AG09309 (cell line): ENCODE results near the gene STAB1.

Experiments
- DNase-seq: peaks from one replicate; pipeline ENCODE4 v3.0.0-alpha.2; 2010; ENCODE audit warnings: low read depth
- H3K4me3 ChIP-seq: 2 replicates; pipeline ENCODE4 v1.5.1; 2011; ENCODE audit warnings: mild to moderate bottlenecking, low read depth, low read length, moderate library complexity; ENCODE audit not compliant: control insufficient read depth
- TF ChIP-seq, protein P1 (sequence below): IDR thresholded peaks from 2 replicates; pipeline ENCODE4 v1.5.1; 2011; ENCODE audit warnings: mild to moderate bottlenecking, low read depth, low read length, inconsistent platforms; ENCODE audit not compliant: insufficient read depth, control insufficient read depth; ENCODE audit errors: missing control alignments

The STAB1 gene

DNA sequence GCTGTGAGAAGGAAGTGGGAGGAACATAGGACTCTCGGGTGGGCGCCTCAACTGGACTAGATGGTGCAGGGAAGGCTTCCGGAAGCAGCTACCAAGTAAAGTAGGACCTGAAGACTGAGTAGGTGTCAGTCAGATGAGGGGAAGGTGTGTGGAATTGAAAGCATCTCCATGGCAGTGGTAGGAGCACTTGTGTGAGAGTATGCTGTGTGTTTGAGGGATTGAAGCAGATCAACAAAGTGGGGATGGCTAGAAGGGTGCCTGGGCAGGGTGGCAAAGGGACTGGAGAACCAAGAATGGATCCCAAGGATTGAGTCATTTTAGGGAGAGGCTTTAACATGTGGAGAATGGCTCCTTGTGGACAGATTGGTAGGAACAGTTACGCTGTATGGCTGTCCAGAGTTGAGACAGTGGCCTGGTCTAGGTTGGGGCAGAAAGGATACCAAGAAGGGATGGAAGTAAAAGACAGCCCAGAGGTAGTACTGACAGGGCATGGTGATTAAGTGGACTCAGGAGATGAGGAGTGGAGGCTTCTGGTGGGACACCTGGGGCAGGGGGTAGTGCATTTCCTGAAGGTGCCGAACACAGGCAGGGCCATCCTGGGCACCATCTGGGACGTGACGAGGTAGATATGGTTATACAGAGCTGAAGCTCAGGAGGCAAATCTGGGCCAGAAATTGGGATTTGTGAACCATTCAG lies 42.7 kb downstream of the STAB1 start:
- DNase-seq, result no peak
- TF ChIP-seq, protein P1, sequence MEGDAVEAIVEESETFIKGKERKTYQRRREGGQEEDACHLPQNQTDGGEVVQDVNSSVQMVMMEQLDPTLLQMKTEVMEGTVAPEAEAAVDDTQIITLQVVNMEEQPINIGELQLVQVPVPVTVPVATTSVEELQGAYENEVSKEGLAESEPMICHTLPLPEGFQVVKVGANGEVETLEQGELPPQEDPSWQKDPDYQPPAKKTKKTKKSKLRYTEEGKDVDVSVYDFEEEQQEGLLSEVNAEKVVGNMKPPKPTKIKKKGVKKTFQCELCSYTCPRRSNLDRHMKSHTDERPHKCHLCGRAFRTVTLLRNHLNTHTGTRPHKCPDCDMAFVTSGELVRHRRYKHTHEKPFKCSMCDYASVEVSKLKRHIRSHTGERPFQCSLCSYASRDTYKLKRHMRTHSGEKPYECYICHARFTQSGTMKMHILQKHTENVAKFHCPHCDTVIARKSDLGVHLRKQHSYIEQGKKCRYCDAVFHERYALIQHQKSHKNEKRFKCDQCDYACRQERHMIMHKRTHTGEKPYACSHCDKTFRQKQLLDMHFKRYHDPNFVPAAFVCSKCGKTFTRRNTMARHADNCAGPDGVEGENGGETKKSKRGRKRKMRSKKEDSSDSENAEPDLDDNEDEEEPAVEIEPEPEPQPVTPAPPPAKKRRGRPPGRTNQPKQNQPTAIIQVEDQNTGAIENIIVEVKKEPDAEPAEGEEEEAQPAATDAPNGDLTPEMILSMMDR, result no peak
- peak overlapping the region; percentile 70 for H3K4me3 ChIP-seq

DNA sequence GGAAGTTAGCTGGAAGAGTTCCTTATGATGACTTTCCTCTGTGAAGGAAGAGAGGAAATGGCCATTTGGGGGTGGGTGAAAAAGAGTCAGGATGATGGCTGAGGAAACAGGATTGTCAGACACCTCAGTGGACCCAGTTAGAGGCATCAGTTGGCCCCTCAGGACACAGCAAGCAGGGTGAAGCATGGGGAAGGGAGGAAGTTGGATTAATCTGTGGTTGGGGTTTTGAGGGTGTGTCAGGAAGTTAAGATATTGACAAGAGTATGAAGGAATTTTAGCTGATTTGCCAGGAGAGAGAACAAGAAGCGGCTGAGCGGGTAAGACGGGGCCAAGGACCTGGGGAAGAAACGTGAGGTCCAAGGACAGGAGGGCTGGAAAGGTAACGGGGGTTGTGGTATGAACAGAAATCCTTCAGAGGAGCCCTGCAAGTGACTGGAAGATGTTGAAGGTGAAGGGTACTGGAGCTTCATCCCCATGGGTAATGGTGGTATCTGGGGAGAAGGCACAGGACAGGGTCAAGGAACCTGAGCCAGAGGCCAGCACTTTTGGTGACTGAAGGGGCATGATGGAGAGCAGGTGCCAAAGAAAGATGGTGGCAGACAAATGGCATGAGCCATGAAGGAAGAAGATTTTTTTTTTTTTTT lies 44.0 kb downstream of the STAB1 start:
- DNase-seq, result no peak
- no peak overlapping the region for H3K4me3 ChIP-seq

DNA sequence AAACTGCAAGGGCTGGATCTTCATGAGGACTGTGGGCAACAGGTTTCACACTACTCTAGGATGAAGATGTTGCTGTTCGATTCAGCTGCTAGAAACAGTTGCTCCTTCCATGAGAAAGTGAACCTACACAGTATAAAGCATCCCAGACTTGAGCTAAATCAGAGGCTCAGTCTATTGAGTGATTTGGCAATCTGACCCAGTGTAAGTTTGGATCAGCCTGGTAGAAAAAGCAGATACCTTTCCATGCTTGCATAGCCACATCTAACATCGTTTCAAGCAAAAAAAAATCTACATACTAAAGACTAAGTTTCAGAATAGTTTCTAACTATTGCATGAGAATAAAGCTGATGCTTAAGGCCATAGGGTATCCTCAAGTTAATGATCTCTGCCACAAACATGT lies 45.9 kb downstream of the STAB1 start:
- H3K4me3 ChIP-seq, result no peak overlapping the region
- TF ChIP-seq, protein P1, result no peak
- no peak for DNase-seq

More for the DNA sequence above, 44.0 kb downstream of the STAB1 start:
- TF ChIP-seq, protein P1, result no peak

DNA sequence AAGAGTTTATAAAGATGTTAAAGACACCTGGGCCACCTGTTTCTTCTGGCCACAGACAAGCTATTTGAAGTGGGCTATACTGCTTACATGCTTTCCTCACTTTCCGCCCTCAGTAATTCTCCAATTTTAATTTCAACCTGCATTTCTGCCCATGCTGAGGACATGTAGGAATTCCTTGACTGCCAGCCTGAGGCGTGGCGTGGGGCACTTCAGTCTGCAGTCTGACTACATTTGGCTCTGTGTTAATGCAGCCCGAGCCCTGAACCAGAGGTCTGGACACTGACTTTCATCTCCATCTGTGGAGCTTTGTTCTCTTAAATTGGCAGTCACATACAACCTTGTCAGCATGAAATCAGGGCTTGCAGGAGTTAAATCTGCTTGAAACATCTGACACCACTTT lies 49.8 kb downstream of the STAB1 start:
- no peak overlapping the region for H3K4me3 ChIP-seq
- no peak for DNase-seq
- TF ChIP-seq, protein P1, result no peak

DNA sequence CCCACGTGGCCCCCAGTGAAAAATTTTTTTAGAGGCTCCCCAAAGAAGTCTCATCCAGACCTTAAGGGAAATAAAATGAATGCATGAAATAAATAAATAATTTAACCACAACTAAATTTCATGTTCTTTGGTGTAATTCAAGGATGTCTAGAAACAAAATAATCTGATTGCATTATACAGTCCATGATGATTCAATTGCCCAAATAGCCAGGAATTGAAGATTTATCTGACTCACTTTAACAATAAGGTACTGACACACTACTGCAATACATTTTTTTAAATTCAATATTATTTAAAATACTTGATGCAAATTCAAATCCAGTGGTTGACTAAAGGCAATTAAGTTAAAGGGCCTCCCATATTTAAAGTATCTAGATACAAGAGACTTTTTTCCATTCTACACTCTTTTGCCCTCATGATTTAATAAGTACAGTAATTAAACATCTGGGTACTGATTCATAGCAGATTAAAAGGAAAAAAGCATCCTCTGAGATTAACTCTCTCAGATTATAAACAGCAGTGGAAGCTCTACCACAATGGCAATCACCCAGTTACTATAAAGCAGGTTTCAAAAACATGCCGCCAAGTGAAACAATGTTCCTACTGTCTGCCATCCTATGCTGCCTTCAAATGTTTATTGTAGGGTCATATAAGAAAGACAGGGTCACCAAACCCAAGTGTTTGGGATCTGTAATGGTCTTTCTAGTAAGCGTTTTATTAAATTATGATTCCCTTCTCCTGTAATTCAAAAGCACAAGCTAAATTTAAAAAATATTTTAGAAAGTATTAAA lies 51.2 kb downstream of the STAB1 start:
- DNase-seq, result no peak
- TF ChIP-seq, protein P1, result no peak
- H3K4me3 ChIP-seq, result no peak overlapping the region

DNA sequence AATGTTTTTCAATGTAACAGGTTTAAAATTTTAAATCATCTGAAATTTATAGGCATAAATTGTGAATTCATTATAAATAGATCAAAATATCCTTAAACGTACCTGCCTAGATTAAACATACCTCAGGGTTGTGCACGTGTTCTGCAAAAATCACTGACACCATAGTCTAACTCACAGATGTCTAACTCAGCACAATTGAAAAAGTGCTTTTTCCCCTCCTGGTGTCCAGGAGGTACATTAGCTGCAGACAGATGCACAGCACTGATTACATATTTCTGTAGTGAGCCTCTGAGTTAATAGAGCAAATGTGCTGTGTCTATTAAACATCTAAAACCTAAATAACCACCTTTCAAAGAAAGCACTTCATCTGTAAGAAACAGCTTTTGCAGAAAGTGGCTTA lies 52.0 kb downstream of the STAB1 start:
- DNase-seq, result no peak
- TF ChIP-seq, protein P1, result no peak
- no peak overlapping the region for H3K4me3 ChIP-seq
